ENCODE data around the gene ZNF488. TPM values are rescaled to one million over a fixed set of nuclear protein-coding genes. Genes with fewer than 3 reads are reported as not detected.

The ZNF488 gene
- polyA plus RNA-seq, 1 experiment = 0.15 TPM

GRCh38 chr10:47330804-47331203, 53.3 kb downstream of the ZNF488 start:
- ChIA-PET CTCF (no interaction called here), POLR2A (no interaction called here)
- DNase-seq (ENCODE audit: low read depth) = no peak
- Histone ChIP-seq H3K36me3 (ENCODE audit: control insufficient read depth, insufficient read depth, low read length) (no peaks in the 10 kb centered on the region), H3K4me3 (ENCODE audit: low read depth, low read length) (no peak overlapping the region), H3K27me3 (ENCODE audit: control insufficient read depth, insufficient read depth, low read length) (0 out of 2 replicates have a peak, but pooled peaks cover 2% of the 10 kb centered on the region)
- no peak for TF ChIP-seq CTCF (IDR thresholded peaks at IDR 0.05; ENCODE audit: insufficient read depth, low read depth, low read length)

- no peak overlapping the region for H3K4me3 ChIP-seq (ENCODE audit: low read depth, low read length)
- H3K27me3 ChIP-seq (ENCODE audit: control insufficient read depth, insufficient read depth, low read length) = no peaks in the 10 kb centered on the region; the same call in 1 of the 2 replicates
- TF ChIP-seq CTCF (IDR thresholded peaks at IDR 0.05; ENCODE audit: insufficient read depth, low read depth, low read length) = no peak
- no peaks in the 10 kb centered on the region for H3K36me3 ChIP-seq (ENCODE audit: control insufficient read depth, insufficient read depth, low read length)
- ChIA-PET CTCF (interaction anchor here (1.1 kb wide), 1 partner anchor 18 kb away, joined by 3 read pairs; no protein-coding TSS in a partner anchor), POLR2A (no interaction called here)
- DNase-seq (ENCODE audit: low read depth) = no peak
Measured at GRCh38 chr10:47330366-47330765, 53.7 kb downstream of the ZNF488 start.

GRCh38 chr10:47329855-47330254, 54.2 kb downstream of the ZNF488 start:
- ChIA-PET CTCF (interaction anchor here (0.7 to 1.1 kb wide), 2 partner anchors 11 to 18 kb away, joined by 3 read pairs; no protein-coding TSS in a partner anchor), POLR2A (no interaction called here)
- Histone ChIP-seq H3K4me3 (ENCODE audit: low read depth, low read length) (no peak overlapping the region), H3K27me3 (ENCODE audit: control insufficient read depth, insufficient read depth, low read length) (no peaks in the 10 kb centered on the region; the same call in 1 of the 2 replicates), H3K36me3 (ENCODE audit: control insufficient read depth, insufficient read depth, low read length) (no peaks in the 10 kb centered on the region)
- no peak for TF ChIP-seq CTCF (IDR thresholded peaks at IDR 0.05; ENCODE audit: insufficient read depth, low read depth, low read length)
- no peak for DNase-seq (ENCODE audit: low read depth)

GRCh38 chr10:47326927-47327330, 57.2 kb downstream of the ZNF488 start:
- ChIA-PET CTCF (no interaction called here), POLR2A (no interaction called here)
- no peak for DNase-seq (ENCODE audit: low read depth)
- TF ChIP-seq CTCF (IDR thresholded peaks at IDR 0.05; ENCODE audit: insufficient read depth, low read depth, low read length) = no peak
- no peaks in the 10 kb centered on the region; the same call in 1 of the 2 replicates for H3K27me3 ChIP-seq (ENCODE audit: control insufficient read depth, insufficient read depth, low read length)
- H3K36me3 ChIP-seq (ENCODE audit: control insufficient read depth, insufficient read depth, low read length) = no peaks in the 10 kb centered on the region
- H3K4me3 ChIP-seq (ENCODE audit: low read depth, low read length) = no peak overlapping the region

- Histone ChIP-seq H3K4me3 (ENCODE audit: low read depth, low read length) (no peak overlapping the region), H3K36me3 (ENCODE audit: control insufficient read depth, insufficient read depth, low read length) (no peaks in the 10 kb centered on the region), H3K27me3 (ENCODE audit: control insufficient read depth, insufficient read depth, low read length) (no peaks in the 10 kb centered on the region; the same call in 1 of the 2 replicates)
- no peak for TF ChIP-seq CTCF (IDR thresholded peaks at IDR 0.05; ENCODE audit: insufficient read depth, low read depth, low read length)
- POLR2A ChIA-PET = no interaction called here
- DNase-seq (ENCODE audit: low read depth) = no peak
- CTCF ChIA-PET = no interaction called here
Measured at GRCh38 chr10:47326306-47326926, 57.7 kb downstream of the ZNF488 start.
